AG04449 (cell line): ENCODE measurements around the gene ASIC3.

Experiments used
- CTCF ChIA-PET: fragments of 350-600 bp; formaldehyde crosslinking; extraction: SDS; loops from one replicate; lab custom pipeline; 2021; ENCODE audit warnings: antibody characterized with exemption; lab: Yijun Ruan, JAX
- POLR2A ChIA-PET: fragments of 400-600, 350-600 bp; formaldehyde crosslinking; extraction: SDS; loops from one replicate; lab custom pipeline; 2020; ENCODE audit warnings: antibody characterized with exemption, inconsistent platforms; lab: Yijun Ruan, JAX
- DNase-seq: peaks from one replicate; pipeline ENCODE4 v3.0.0-alpha.2; 2010; ENCODE audit warnings: low read depth, low spot score
- H3K4me3 ChIP-seq: 2 replicates; pipeline ENCODE4 v1.5.1; 2011; ENCODE audit warnings: low read depth, mild to moderate bottlenecking, control low read depth, low read length
- CTCF ChIP-seq: IDR thresholded peaks from one replicate; pipeline ENCODE4 v1.5.1; 2011; ENCODE audit warnings: mild to moderate bottlenecking, moderate library complexity, low read length, control low read depth, inconsistent platforms; ENCODE audit not compliant: insufficient read depth; ENCODE audit errors: missing control alignments

ASIC3 gene

GRCh38 chr7:151034312-151035025 lies 13.9 kb upstream of the ASIC3 start:
- CTCF ChIA-PET: no interaction called here
- POLR2A ChIA-PET: no interaction called here
- no peak for TF ChIP-seq CTCF

DNA sequence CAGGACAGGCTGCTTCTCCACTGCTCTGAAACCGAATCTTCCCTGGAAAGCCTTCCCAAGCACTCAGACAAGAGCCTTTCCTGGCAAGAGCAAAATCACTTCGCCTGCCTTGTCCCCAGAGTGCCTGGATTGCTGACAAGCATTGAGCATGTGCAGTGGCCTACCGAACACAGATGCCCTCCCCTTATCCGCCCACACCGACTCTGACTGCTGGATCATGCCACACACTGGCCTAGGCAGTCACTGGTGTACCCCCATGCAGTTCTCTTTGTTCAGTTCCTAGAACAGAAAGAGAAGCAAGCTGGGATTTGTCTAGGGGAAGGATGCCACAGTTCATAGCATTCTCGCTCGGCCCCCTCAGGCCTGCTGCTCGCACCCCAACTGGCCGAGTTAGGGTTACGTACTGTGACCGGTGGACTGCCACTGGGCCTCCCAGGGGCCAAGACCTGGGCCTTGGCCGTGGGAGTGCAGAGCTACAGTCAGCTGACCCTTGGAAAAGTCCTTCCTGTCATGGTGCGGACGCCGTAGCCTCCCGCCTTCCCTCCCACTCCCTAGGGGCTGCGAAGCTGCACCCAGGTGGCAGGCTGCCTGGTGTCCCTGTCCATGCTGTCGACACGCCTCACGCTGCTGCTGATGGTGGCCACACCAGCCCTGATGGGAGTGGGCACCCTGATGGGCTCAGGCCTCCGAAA lies 13.2 kb upstream of the ASIC3 start:
- H3K4me3 ChIP-seq: no peak overlapping the region
- CTCF ChIA-PET: no interaction called here
- no peak for DNase-seq
- POLR2A ChIA-PET: no interaction called here
- TF ChIP-seq CTCF: no peak

More at GRCh38 chr7:151034312-151035025, 13.9 kb upstream of the ASIC3 start:
- DNase-seq: no peak
- H3K4me3 ChIP-seq: no peak overlapping the region

- DNase-seq: no peak
- no peak for TF ChIP-seq CTCF
- no peak overlapping the region for H3K4me3 ChIP-seq
- ChIA-PET CTCF (interaction anchor here (1.2 to 2.1 kb wide), 3 partner anchors 18 to 75 kb away, joined by 4 to 7 read pairs (median 5); no protein-coding TSS in a partner anchor), POLR2A (interaction anchor here (0.5 kb wide), 1 partner anchor 66 kb away, joined by 7 read pairs; no protein-coding TSS in a partner anchor)
Observed at GRCh38 chr7:151035902-151036301, 12.4 kb upstream of the ASIC3 start.

- POLR2A ChIA-PET: interaction anchor here (0.8 to 1.4 kb wide), 6 partner anchors 11 to 1892 kb away, joined by 3 to 13 read pairs (median 4); partner anchors contain the start of genes ABCB8 and ZNF398
- CTCF ChIA-PET: interaction anchor here (0.8 to 2.6 kb wide), 8 partner anchors 11 to 76 kb away, joined by 3 to 15 read pairs (median 4); partner anchors contain the start of genes ABCB8 and SLC4A2
- DNase-seq: no peak
- no peak overlapping the region for H3K4me3 ChIP-seq
- no peak for TF ChIP-seq CTCF
Observed at GRCh38 chr7:151038951-151039849, 9.1 kb upstream of the ASIC3 start.

GRCh38 chr7:151039850-151040548 lies 8.3 kb upstream of the ASIC3 start:
- no peak for TF ChIP-seq CTCF
- ChIA-PET POLR2A (interaction anchor here (1.0 to 1.2 kb wide), 4 partner anchors 11 to 79 kb away, joined by 3 to 13 read pairs (median 6); partner anchors contain the start of gene ABCB8), CTCF (interaction anchor here (1.0 to 2.6 kb wide), 5 partner anchors 19 to 73 kb away, joined by 3 to 15 read pairs (median 5); partner anchors contain the start of gene SLC4A2)
- no peak overlapping the region for H3K4me3 ChIP-seq
- no peak for DNase-seq
